OCI-LY1 (cell line): Measurements from ENCODE around the gene ARHGEF10L.

Experiments
- H2AFZ ChIP-seq: fragments of 200-600 bp; sonication (generic), shearing (Covaris generic); 2 replicates; pipeline ENCODE4 v1.6.0; 2014; ENCODE audit warnings: antibody characterized with exemption, mild to moderate bottlenecking, low read length
- H3F3A ChIP-seq: fragments of 200-600 bp; sonication (generic), shearing (Covaris generic); 2 replicates; pipeline ENCODE4 v1.6.0; 2014; ENCODE audit warnings: mild to moderate bottlenecking, antibody characterized with exemption, low read length, moderate library complexity; ENCODE audit not compliant: insufficient read depth
- H3K27ac ChIP-seq: fragments of 200-600 bp; sonication (generic); 2 replicates; pipeline ENCODE4 v1.5.1; 2014; ENCODE audit warnings: low read length, mixed run types, mild to moderate bottlenecking, low read depth; ENCODE audit not compliant: poor library complexity, severe bottlenecking
- H3K27me3 ChIP-seq: fragments of 200-600 bp; sonication (generic); 2 replicates; pipeline ENCODE4 v1.6.0; 2014; ENCODE audit warnings: antibody characterized with exemption, mild to moderate bottlenecking, low read length, moderate library complexity; ENCODE audit not compliant: insufficient read depth
- H3K36me3 ChIP-seq: fragments of 200-600 bp; sonication (generic); 2 replicates; pipeline ENCODE4 v1.6.1; 2014; ENCODE audit warnings: mild to moderate bottlenecking, antibody characterized with exemption, low read length, moderate library complexity, mixed read lengths; ENCODE audit not compliant: insufficient read depth
- H3K4me1 ChIP-seq: fragments of 200-600 bp; sonication (generic); 2 replicates; pipeline ENCODE4 v1.5.1; 2014; ENCODE audit warnings: mild to moderate bottlenecking, low read length, moderate library complexity; ENCODE audit not compliant: insufficient read depth, severe bottlenecking
- H3K4me2 ChIP-seq: fragments of 200-600 bp; sonication (generic), shearing (Covaris generic); 2 replicates; pipeline ENCODE4 v1.6.1; 2014; ENCODE audit warnings: low read length
- H3K4me3 ChIP-seq: fragments of 200-600 bp; sonication (generic); 2 replicates; pipeline ENCODE4 v1.5.1; 2014; ENCODE audit warnings: low read length, low read depth, mild to moderate bottlenecking, mixed read lengths; ENCODE audit not compliant: poor library complexity, severe bottlenecking
- H3K79me2 ChIP-seq: fragments of 200-600 bp; shearing (Covaris generic); 2 replicates; pipeline ENCODE4 v1.6.1; 2016; ENCODE audit warnings: mixed run types, low read length, mixed read lengths; ENCODE audit not compliant: insufficient read depth
- H3K9ac ChIP-seq: fragments of 200-600 bp; sonication (generic), shearing (Covaris generic); 2 replicates; pipeline ENCODE4 v1.6.1; 2014; ENCODE audit warnings: mild to moderate bottlenecking, low read length, mixed read lengths
- H3K9me2 ChIP-seq: fragments of 200-600 bp; sonication (generic), shearing (Covaris generic); 2 replicates; pipeline ENCODE4 v1.6.1; 2014; ENCODE audit warnings: low read depth, mild to moderate bottlenecking, low read length, mixed read lengths
- H3K9me3 ChIP-seq: fragments of 200-600 bp; shearing (Covaris generic); 2 replicates; pipeline ENCODE4 v1.6.1; 2014; ENCODE audit warnings: low read length, mixed read lengths
- H4K20me1 ChIP-seq: fragments of 200-600 bp; sonication (generic), shearing (Covaris generic); 2 replicates; pipeline ENCODE4 v1.6.0; 2016; ENCODE audit warnings: mild to moderate bottlenecking, low read length; ENCODE audit not compliant: insufficient read depth
- CTCF ChIP-seq: fragments of 200-600 bp; sonication (generic), shearing (Covaris generic); IDR thresholded peaks from 2 replicates; pipeline ENCODE4 v1.5.1; 2017; ENCODE audit warnings: mild to moderate bottlenecking, antibody characterized with exemption, low read length, moderate library complexity, mixed read lengths
- EZH2 ChIP-seq: fragments of 200-600 bp; sonication (generic), shearing (Covaris generic); IDR thresholded peaks from 2 replicates; pipeline ENCODE4 v1.8.0; 2017; ENCODE audit warnings: borderline replicate concordance, mixed run types, mild to moderate bottlenecking, antibody characterized with exemption, low read length, moderate library complexity, mixed read lengths

ARHGEF10L gene

GRCh38 chr1:17664322-17664721 lies 124.8 kb downstream of the ARHGEF10L start:
- Histone ChIP-seq H3K9me3 (no peaks in the 10 kb centered on the region), H3K4me3 (no peak overlapping the region), H3K27me3 (no peaks in the 10 kb centered on the region), H3K36me3 (no peaks in the 10 kb centered on the region), H2AFZ (no peak overlapping the region), H3F3A (no peaks in the 10 kb centered on the region), H3K9me2 (no peaks in the 10 kb centered on the region), H4K20me1 (no peaks in the 10 kb centered on the region), H3K27ac (no peak overlapping the region), H3K79me2 (no peaks in the 10 kb centered on the region), H3K4me2 (no peak overlapping the region), H3K9ac (no peak overlapping the region), H3K4me1 (no peaks in the 10 kb centered on the region)
- TF ChIP-seq CTCF (no peak), EZH2 (no peak)

GRCh38 chr1:17665054-17665453 lies 125.6 kb downstream of the ARHGEF10L start:
- H3K9ac ChIP-seq, result no peak overlapping the region
- H3K9me2 ChIP-seq, result no peaks in the 10 kb centered on the region
- no peak overlapping the region for H2AFZ ChIP-seq
- no peaks in the 10 kb centered on the region for H3F3A ChIP-seq
- no peaks in the 10 kb centered on the region for H4K20me1 ChIP-seq
- H3K36me3 ChIP-seq, result no peaks in the 10 kb centered on the region
- H3K27me3 ChIP-seq, result no peaks in the 10 kb centered on the region
- no peaks in the 10 kb centered on the region for H3K79me2 ChIP-seq
- no peak overlapping the region for H3K27ac ChIP-seq
- no peak overlapping the region for H3K4me3 ChIP-seq
- TF ChIP-seq CTCF (no peak), EZH2 (no peak)
- H3K9me3 ChIP-seq, result no peaks in the 10 kb centered on the region
- H3K4me2 ChIP-seq, result no peak overlapping the region
- no peaks in the 10 kb centered on the region for H3K4me1 ChIP-seq

GRCh38 chr1:17665950-17666720 lies 126.6 kb downstream of the ARHGEF10L start:
- Histone ChIP-seq H3K36me3 (no peaks in the 10 kb centered on the region), H4K20me1 (no peaks in the 10 kb centered on the region), H3K27ac (no peak overlapping the region), H3K4me1 (no peaks in the 10 kb centered on the region), H3K27me3 (no peaks in the 10 kb centered on the region), H3K4me2 (no peak overlapping the region), H3K4me3 (no peak overlapping the region), H3K9ac (no peak overlapping the region), H2AFZ (no peak overlapping the region), H3K79me2 (no peaks in the 10 kb centered on the region), H3F3A (no peaks in the 10 kb centered on the region), H3K9me2 (no peaks in the 10 kb centered on the region), H3K9me3 (no peaks in the 10 kb centered on the region)
- no peak for TF ChIP-seq CTCF
